ENCODE measurements around the gene GOLT1B.

Gene GOLT1B

DNA sequence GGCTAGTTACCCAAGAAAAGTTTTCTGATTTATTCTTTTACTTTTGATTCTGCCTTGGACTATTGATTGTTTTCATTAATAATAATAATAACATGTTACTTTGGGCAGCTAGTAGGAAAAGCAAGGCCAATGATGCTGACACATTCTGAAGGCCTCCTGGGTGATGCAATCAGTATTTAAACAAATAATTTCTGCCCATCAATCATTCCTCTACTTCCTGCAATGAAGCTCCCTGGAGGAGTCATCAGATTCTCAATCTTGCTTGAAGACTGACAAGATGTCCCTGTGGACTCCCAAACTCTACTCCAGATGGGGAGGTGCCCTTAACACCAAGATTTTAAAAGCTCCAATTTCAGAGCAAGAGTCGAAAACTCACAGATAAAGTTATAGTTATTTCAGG is 24.5 kb downstream of the GOLT1B start, which contains the start of gene SPX:
SPX (plus strand) TSS at position 244 of the 400 bp plus-strand sequence. CDS start 177 bp downstream, outside the sequence.
- DNase-seq: no peak

GRCh38 chr12:21526721-21527345 is 25.2 kb downstream of the GOLT1B start:
- no peak for DNase-seq

- DNase-seq: peak; percentile 38
Observed at GRCh38 chr12:21527451-21528180, 26.0 kb downstream of the GOLT1B start.

- DNase-seq: no peak
Observed at GRCh38 chr12:21528953-21529352, 27.4 kb downstream of the GOLT1B start.

DNA sequence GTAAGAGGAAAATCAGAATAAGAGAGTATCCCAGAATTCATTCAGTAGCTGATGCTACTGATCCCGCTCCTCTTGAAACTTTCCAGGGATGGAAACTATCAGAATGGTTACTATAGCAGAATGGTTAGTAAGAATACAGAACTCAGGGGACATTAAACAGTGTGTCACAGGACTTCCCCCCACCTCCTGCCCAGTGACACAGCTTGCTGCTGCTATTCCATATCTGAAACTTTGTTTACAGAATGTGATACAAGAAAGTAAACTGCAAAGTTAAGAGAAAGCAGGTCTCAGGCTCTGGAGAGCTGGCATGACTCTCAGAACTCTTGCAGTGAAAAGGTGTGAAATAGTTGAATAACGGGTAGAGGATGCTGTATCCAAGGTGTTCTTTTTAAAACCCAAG is 27.9 kb downstream of the GOLT1B start:
- no peak for DNase-seq

- DNase-seq: no peak
Observed at GRCh38 chr12:21538061-21538653, 36.6 kb downstream of the GOLT1B start.

- DNase-seq: no peak
Observed at GRCh38 chr12:21539797-21540196, 38.2 kb downstream of the GOLT1B start.

DNA sequence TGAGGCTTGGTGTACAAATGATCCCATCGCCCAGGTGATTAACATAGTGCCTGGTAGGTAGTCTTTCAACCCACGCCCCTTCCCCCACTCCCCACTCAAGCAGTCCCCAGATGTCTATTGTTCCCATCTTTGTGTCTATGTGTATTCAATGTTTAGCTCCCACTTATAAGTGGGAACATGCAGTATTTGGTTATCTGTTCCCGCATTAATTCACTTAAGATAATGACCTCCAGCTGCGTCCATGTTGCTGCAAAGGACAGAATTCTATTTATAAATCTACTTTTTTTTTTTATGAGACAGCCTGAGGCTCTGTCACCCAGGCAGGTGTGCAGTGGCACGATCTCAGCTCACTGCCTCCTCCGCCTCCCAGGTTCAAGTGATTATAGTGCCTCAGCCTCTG is 40.2 kb downstream of the GOLT1B start:
- DNase-seq: no peak

DNA sequence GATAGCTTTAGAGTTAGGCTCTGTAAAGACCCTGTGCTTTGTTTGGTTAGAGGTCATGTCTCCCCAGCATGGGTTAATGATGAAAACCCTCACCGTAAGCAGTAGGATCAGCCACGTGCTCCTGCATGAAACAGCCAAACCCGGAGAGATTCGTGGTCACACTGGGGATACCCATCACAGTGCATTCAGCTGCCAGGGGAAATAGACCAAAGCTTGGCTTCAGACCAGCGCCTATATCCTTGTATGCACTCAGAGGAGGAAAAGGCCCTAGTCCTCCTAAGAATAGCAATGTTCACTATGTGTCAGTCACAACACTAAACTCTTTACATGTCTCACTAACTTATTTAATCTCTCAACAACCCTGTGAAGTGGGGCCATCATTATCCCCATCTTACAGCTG is 40.8 kb downstream of the GOLT1B start:
- DNase-seq: no peak

DNA sequence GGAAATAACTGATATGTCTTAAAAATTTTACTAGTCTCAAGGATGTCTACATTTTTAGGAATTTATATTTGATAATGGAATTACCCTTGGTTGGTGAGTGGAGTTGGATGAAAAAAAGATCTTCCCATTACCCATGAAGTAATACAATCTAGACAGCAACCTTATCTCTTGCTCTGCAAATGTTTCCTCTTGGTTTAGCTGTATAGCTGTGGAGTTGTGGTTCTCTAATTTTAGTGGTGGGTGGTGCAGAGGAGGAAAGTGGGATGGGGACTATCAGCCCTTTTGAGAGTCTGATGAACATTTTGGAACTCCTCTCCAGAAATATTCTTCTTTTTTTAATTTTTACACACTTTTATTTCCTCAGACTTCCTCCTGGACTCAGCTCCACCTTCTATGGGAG is 41.6 kb downstream of the GOLT1B start:
- DNase-seq: no peak

GRCh38 chr12:21545557-21545956 is 44.0 kb downstream of the GOLT1B start:
- DNase-seq: no peak

DNA sequence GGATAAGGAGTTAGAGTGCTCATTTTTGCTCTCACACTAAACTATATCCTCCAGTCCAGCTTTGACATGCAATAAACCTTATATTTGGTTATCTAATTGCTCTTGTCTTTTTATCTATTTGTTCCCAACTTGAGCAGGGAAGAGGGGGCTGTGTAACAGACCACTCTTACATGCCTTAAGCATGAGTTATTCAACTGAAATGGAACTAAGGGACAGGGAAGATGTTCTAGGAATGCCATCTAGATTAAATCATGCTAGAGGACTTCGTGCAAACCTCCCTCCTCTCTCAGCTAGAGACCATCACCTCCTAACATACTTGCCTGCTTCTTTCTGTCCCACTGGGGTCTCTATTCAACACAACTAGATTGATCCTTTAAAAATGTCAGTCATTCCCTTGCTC is 45.1 kb downstream of the GOLT1B start:
- no peak for DNase-seq

DNA sequence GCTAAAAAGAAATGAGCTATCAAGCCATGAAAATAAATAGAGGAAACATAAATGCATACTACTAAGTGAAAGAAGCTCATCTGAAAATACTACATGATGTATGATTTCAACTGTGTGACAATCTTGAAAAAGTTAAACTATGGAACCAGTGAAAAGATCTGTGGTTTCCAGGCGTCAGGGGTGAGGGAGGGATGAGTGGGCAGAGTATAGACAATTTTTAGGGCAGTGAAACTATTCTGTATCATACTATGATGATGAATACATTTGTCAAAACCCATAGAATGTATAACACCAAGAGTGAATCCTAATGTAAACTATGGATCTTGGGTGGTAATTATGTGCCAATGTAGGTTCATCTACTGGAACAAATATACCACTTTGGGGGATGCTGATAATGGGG is 45.8 kb downstream of the GOLT1B start:
- DNase-seq: no peak

- DNase-seq: no peak
Observed at GRCh38 chr12:21551841-21552465, 50.4 kb downstream of the GOLT1B start.

- DNase-seq: no peak
Observed at GRCh38 chr12:21552635-21553328, 51.2 kb downstream of the GOLT1B start.

- no peak for DNase-seq
Observed at GRCh38 chr12:21553329-21553675, 51.7 kb downstream of the GOLT1B start.

GRCh38 chr12:21558100-21558679 is 56.6 kb downstream of the GOLT1B start:
- DNase-seq: no peak

- no peak for DNase-seq
Observed at GRCh38 chr12:21559855-21560569, 58.4 kb downstream of the GOLT1B start.

DNA sequence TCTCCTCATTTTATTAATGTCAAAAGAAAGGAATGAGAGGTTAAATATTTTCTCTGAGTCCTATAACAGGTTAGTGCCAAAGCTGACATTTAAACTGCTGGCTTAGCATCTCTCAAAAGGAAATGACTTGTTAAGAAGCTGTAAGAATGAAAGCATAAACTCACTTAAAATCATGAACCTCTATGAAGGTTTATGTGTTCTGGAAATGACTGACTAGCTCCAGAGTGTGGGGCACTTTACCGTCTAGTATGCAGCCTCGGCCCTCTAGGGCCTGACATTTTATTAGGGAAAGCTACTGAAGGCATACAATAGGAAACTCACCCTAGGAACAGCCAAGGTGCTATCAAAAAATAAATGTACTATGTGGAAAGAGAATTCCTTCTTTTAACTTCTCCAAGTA is 59.6 kb downstream of the GOLT1B start:
- DNase-seq: no peak

DNA sequence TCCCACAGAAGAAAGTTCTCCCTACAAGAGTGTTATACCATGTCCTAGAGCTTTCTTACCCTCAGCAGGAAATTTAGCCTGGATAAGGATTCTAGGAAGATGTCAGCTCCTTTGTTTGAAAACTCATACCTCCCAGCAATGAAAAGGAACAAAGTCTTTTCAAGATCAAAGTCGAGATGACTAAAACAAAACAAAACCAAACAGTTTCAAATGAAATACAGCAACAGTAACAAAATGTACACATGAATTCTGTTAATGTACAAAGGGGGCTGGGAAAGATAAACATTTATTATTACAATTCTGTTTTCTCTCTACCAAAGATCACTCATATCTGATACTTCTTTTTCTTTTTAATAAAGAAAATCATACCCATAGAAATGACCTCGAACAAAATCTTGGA is 61.3 kb downstream of the GOLT1B start:
- no peak for DNase-seq

GRCh38 chr12:21566223-21566906 is 64.8 kb downstream of the GOLT1B start:
- no peak for DNase-seq
